Stomach (tissue), 9 donors: ENCODE measurements around the gene TAF11L6. TPM values are rescaled to one million over a fixed set of nuclear protein-coding genes. Genes with fewer than 3 reads are reported as not detected.
"Not testable (repeated sequence)": the region's sequence is repeated elsewhere in the genome, so short reads cannot be mapped to it uniquely, and the experiment has no call there.

Source experiments
- DNase-seq, 2 donors: peaks; one replicate each; pipeline versions ENCODE4 v3.0.0 to v3.0.0-alpha.2; 2013 to 2019
- H3K27ac ChIP-seq, 5 donors: fragments of 200-600 bp in 4 of 5; sonication (generic) in 4 of 5; one replicate each; pipeline ENCODE4 v1.5.1; 2013 to 2019; ENCODE audit warnings: mild to moderate bottlenecking in 1 of 5, moderate library complexity in 1 of 5
- H3K27me3 ChIP-seq, 3 donors: fragments of 200-600 bp; sonication (generic); one replicate each; pipeline ENCODE4 v1.5.1; 2017 to 2019; ENCODE audit warnings: mixed run types in 1 of 3
- H3K36me3 ChIP-seq, 4 donors: fragments of 200-600 bp; sonication (generic); 1 replicate in 3 of 4; 2 replicates in 1 of 4; pipeline ENCODE4 v1.5.1; 2016 to 2019
- H3K4me1 ChIP-seq, 4 donors: fragments of 200-600 bp; sonication (generic); one replicate each; pipeline ENCODE4 v1.5.1; 2016 to 2019
- H3K4me3 ChIP-seq, 4 donors: fragments of 200-600 bp; sonication (generic) in 3 of 4; one replicate each; pipeline ENCODE4 v1.5.1; 2016 to 2019; ENCODE audit warnings: mild to moderate bottlenecking in 1 of 4
- H3K9me3 ChIP-seq, 4 donors: fragments of 200-600 bp; sonication (generic); one replicate each; pipeline ENCODE4 v1.5.1; 2016 to 2019
- WGBS, 5 donors: extraction: QIAGEN DNeasy Blood & Tissue Kit in 3 of 5; methylation state at CpG; one replicate each; pipeline versions ENCODE4 v1.1.5 to v1.1.7; 2013 to 2018; 5-methylcytosine and 5-hydroxymethylcytosine counted together
- intact Hi-C: fragments of 100-400 bp; cut with DNase I; formaldehyde crosslinking; loops from one replicate; pipeline ENCODE4 v1.15.1; 2023; ENCODE audit warnings: low total_unique reads
- polyA plus RNA-seq, 3 donors: library from polyadenylated mRNA; stranded (reverse); fragments of 200-250 nt; gene quantifications; one replicate each; pipeline ENCODE4 v1.2.3, GENCODE V29; 2013
- small RNA-seq, 4 donors: library from RNA; depleted of rRNA; stranded (forward); fragments of <200 nt; gene quantifications; one replicate each; pipeline ENCODE3, GENCODE V24; 2016
- total RNA-seq, 5 donors: library from RNA; depleted of rRNA; stranded (reverse); fragments of >200 nt; gene quantifications; one replicate each; pipeline versions ENCODE4 v1.1.0 to v1.2.3, GENCODE V29; 2014 to 2016
- donor health status: healthy with polysubstance abuse.
- donor health status: Bipolar disorder and iron deficiency.
- donor health status: healthy.

TAF11L6 gene
- total and polyA plus RNA-seq, 8 donors, result not detected

DNA sequence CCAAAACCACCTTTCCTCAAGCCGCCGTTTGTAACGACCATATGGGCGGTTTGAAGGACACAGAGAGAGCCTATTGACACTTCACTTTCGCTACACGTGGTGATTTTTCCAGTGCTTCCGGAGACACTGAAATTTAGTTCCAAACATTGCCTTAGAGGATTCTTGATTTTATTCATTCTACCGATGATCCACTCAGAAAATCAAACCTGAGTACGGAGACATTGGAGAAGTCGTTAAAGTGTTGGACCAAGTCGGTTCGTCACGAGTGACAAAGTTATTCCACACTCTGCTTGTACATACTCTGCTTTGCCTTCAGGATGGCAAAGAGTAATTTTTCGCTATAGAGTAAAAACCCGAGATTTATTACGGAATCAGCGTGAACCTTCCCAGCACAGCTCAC lies 2.0 kb upstream of the TAF11L6 start:
- H3K27ac ChIP-seq, H3K36me3 ChIP-seq, H3K27me3 ChIP-seq, H3K4me1 ChIP-seq, intact Hi-C loops, H3K4me3 ChIP-seq, H3K9me3 ChIP-seq: not testable (repeated sequence)
- WGBS, 5 donors, result 92 to 94% (median 94%) methylated on average over 9 to 17 of the region's 17 CpGs
- DNase-seq, result peak; percentile 11 to 51

Small RNA genes within 50 kb of the gene (small RNA-seq; reads per million reads assigned to genes)
- 0 reads per million in 4 donors for gene AC106774.3

Other genes with a start within 250 kb of the TAF11L6 start
- not detected for gene TAF11L2, start 30.4 kb upstream of the TAF11L6 start, total RNA-seq
- not detected for gene TAF11L2, start 30.4 kb upstream of the TAF11L6 start, polyA plus RNA-seq
- gene TAF11L3, start 10.3 kb upstream of the TAF11L6 start, total RNA-seq, result not detected
- gene TAF11L3, start 10.3 kb upstream of the TAF11L6 start, polyA plus RNA-seq, result not detected
- not detected for gene TAF11L4, start 6.9 kb upstream of the TAF11L6 start, total RNA-seq
- not detected for gene TAF11L4, start 6.9 kb upstream of the TAF11L6 start, polyA plus RNA-seq
- not detected for gene TAF11L5, start 3.4 kb upstream of the TAF11L6 start, total RNA-seq
- gene TAF11L5, start 3.4 kb upstream of the TAF11L6 start, polyA plus RNA-seq, result not detected
- not detected for gene TAF11L7, start 57.1 kb downstream of the TAF11L6 start, total RNA-seq
- not detected for gene TAF11L7, start 57.1 kb downstream of the TAF11L6 start, polyA plus RNA-seq
- not detected for gene TAF11L8, start 62.3 kb downstream of the TAF11L6 start, total RNA-seq
- not detected for gene TAF11L8, start 62.3 kb downstream of the TAF11L6 start, polyA plus RNA-seq
- gene TAF11L9, start 65.7 kb downstream of the TAF11L6 start, total RNA-seq, result not detected
- gene TAF11L9, start 65.7 kb downstream of the TAF11L6 start, polyA plus RNA-seq, result not detected
- not detected for gene TAF11L10, start 69.2 kb downstream of the TAF11L6 start, total RNA-seq
- gene TAF11L10, start 69.2 kb downstream of the TAF11L6 start, polyA plus RNA-seq, result not detected
- not detected for gene TAF11L11, start 75.5 kb downstream of the TAF11L6 start, total RNA-seq
- not detected for gene TAF11L11, start 75.5 kb downstream of the TAF11L6 start, polyA plus RNA-seq
- gene TAF11L12, start 81.7 kb downstream of the TAF11L6 start, total RNA-seq, result not detected
- not detected for gene TAF11L12, start 81.7 kb downstream of the TAF11L6 start, polyA plus RNA-seq
- not detected for gene TAF11L13, start 103.4 kb downstream of the TAF11L6 start, total RNA-seq
- gene TAF11L13, start 103.4 kb downstream of the TAF11L6 start, polyA plus RNA-seq, result not detected
- gene TAF11L14, start 105.8 kb downstream of the TAF11L6 start, total RNA-seq, result not detected
- gene TAF11L14, start 105.8 kb downstream of the TAF11L6 start, polyA plus RNA-seq, result not detected